Measurements from ENCODE around the gene NWD2. TPM values are rescaled to one million over a fixed set of nuclear protein-coding genes. Genes with fewer than 3 reads are reported as not detected.

Gene NWD2
- total RNA-seq, 4 donors from 2014 or later, result 0.16 to 2.1 (median 0.61) TPM

DNA sequence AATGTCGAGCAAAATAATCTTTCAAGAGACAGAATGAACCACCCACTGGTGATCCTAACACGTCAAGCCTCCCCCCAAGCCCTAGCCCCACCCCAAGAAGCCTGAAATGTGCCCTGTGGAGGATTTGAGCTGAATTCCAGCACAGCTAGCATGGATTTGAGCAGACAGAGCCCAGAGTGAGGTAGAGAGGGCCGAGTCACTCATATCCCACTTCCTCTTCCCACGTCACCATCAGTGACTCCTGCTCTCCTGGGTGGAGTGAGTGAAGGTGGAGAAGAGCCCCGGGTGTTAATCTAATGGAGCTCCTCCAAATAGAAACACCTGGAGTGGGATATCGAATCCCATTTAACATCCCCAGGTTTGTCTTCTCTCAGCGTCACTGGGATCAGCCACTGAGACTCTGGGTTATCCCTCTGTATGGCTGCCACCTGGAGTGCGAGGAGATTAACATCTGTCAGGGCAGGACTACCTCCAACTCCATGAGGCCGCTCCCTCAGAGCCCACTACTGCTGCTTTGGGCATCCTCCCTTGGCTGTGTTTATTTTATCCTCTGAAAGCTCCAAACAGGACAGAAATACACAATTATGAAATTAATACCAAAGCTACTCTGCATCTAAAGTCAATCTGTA lies 136.6 kb downstream of the NWD2 start:
- Histone ChIP-seq H3K9me3 (no peaks in the 10 kb centered on the region), H3K27ac (no peak overlapping the region), H3K27me3 (no peaks in the 10 kb centered on the region), H3K36me3 (no peaks in the 10 kb centered on the region), H3K4me1 (no peaks in the 10 kb centered on the region), H3K4me3 (no peak overlapping the region)
- DNase-seq (ENCODE audit: low spot score in 2 of 2), result no peak
- WGBS, result 52% methylated on average over 9 of the region's 9 CpGs
- no peak for TF ChIP-seq EP300 (IDR thresholded peaks at IDR 0.05)
- TF ChIP-seq POLR2A (IDR thresholded peaks at IDR 0.05), result no peak
- TF ChIP-seq, protein P1, sequence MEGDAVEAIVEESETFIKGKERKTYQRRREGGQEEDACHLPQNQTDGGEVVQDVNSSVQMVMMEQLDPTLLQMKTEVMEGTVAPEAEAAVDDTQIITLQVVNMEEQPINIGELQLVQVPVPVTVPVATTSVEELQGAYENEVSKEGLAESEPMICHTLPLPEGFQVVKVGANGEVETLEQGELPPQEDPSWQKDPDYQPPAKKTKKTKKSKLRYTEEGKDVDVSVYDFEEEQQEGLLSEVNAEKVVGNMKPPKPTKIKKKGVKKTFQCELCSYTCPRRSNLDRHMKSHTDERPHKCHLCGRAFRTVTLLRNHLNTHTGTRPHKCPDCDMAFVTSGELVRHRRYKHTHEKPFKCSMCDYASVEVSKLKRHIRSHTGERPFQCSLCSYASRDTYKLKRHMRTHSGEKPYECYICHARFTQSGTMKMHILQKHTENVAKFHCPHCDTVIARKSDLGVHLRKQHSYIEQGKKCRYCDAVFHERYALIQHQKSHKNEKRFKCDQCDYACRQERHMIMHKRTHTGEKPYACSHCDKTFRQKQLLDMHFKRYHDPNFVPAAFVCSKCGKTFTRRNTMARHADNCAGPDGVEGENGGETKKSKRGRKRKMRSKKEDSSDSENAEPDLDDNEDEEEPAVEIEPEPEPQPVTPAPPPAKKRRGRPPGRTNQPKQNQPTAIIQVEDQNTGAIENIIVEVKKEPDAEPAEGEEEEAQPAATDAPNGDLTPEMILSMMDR (IDR thresholded peaks at IDR 0.05), result no peak
- TF ChIP-seq POLR2AphosphoS5 (IDR thresholded peaks at IDR 0.05), result no peak

DNA sequence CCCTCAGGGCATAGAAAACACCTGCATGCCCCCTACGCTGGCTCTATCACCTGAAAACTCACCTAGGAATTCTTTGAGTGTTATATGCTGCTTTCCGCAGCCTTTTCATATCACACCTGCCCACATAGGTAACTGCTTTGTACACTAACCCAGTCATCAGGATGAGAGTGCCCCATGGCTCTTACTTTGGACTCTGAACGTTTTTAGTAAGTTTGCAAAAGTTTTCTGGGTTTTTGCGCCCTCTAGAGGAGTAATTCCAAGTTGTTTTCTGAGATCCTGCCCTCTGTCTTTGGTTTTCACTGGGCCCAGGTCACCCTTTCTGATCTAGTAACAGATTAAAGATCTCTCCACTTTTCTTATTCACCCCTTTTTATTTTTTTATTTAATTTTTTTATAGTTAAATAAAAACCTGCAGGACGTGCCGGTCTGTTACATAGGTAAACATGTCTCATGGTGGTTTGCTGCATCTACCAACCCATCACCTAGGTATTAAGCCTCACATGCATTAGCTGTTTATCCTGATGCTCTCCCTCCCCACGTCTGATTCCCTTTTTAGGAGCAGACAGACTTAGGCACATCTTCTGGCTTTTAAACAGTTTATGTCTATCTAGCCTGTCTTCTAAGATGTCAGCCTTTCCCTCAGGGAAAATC lies 139.2 kb downstream of the NWD2 start:
- H3K4me3 ChIP-seq, result no peak overlapping the region
- H3K9me3 ChIP-seq, result no peaks in the 10 kb centered on the region
- no peaks in the 10 kb centered on the region for H3K27me3 ChIP-seq
- WGBS, result 26% methylated on average over 7 of the region's 7 CpGs
- no peak overlapping the region for H3K27ac ChIP-seq
- no peaks in the 10 kb centered on the region for H3K4me1 ChIP-seq
- H3K36me3 ChIP-seq, result no peaks in the 10 kb centered on the region
- no peak for TF ChIP-seq POLR2A (IDR thresholded peaks at IDR 0.05)
- TF ChIP-seq, protein P1 (IDR thresholded peaks at IDR 0.05), result peak in 1 of 2 donors; percentile 47
- DNase-seq (ENCODE audit: low spot score in 2 of 2), result no peak

DNA sequence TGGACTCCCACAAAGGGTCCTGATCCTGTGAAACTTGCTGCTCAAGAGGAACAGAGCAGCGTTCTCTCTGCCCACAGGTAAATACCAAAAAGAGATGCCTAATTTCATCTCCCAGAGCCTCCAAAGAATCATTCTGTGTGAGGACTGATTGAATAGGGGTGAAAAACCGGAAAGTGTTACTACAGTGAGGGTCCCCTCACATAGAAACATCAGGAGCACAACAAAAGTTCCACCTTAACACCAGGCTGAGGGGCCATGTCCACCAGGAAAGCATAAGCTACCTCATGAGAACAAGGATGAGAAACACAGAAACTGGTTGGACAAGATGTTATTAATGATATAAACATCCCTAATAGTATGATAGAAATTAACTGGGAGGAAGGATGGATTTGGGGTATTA lies 140.9 kb downstream of the NWD2 start:
- H3K4me1 ChIP-seq, result no peaks in the 10 kb centered on the region
- 80% methylated on average over 2 of the region's 2 CpGs for WGBS

DNA sequence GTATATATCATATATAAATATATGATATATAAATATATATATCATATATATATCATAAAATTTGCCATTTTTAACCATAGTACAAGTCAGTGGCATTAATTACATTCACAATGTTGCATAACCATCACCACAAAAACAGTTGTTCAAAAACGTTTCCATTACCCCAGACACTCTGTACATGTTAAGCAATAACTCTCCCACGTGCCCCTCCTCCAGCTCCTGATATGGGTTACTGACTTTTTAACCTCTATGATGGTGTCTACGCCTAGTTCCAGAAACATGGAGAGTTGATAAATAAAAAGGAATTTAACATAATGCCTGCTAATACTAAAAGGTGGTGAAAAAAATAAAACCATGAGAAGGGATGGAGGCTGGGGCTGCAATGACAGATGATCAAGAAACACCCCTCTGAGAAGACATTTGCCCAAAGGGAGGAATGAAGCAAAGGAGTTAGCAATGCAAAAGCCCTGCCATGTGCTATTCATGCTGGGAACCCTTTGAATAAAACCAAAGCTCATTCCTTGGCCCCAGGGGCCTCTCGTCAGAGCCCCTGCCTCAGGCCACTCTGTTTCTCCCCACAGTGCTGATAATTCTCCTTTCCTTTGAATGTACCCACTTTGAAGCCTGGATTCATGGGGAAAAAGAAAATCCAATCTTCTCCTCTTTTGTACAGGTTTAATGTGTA lies 144.3 kb downstream of the NWD2 start:
- Histone ChIP-seq H3K27ac (no peak overlapping the region), H3K9me3 (no peaks in the 10 kb centered on the region), H3K27me3 (no peaks in the 10 kb centered on the region), H3K4me3 (no peak overlapping the region), H3K4me1 (peaks cover 7% of the 10 kb centered on the region), H3K36me3 (no peaks in the 10 kb centered on the region)
- TF ChIP-seq EP300 (IDR thresholded peaks at IDR 0.05), result no peak
- no peak for TF ChIP-seq POLR2A (IDR thresholded peaks at IDR 0.05)
- TF ChIP-seq, protein P1 (IDR thresholded peaks at IDR 0.05), result no peak
- no peak for TF ChIP-seq POLR2AphosphoS5 (IDR thresholded peaks at IDR 0.05)
- DNase-seq (ENCODE audit: low spot score in 2 of 2), result no peak
- WGBS, result 50% methylated on average over 4 of the region's 4 CpGs

More for the DNA sequence above, 140.9 kb downstream of the NWD2 start:
- TF ChIP-seq POLR2A (IDR thresholded peaks at IDR 0.05), result no peak
- TF ChIP-seq POLR2AphosphoS5 (IDR thresholded peaks at IDR 0.05), result no peak
- TF ChIP-seq, protein P1 (IDR thresholded peaks at IDR 0.05), result no peak
- TF ChIP-seq EP300 (IDR thresholded peaks at IDR 0.05), result no peak
- Histone ChIP-seq H3K4me3 (no peak overlapping the region), H3K9me3 (no peaks in the 10 kb centered on the region), H3K27ac (no peak overlapping the region), H3K36me3 (no peaks in the 10 kb centered on the region), H3K27me3 (no peaks in the 10 kb centered on the region)
- no peak for DNase-seq (ENCODE audit: low spot score in 2 of 2)

DNA sequence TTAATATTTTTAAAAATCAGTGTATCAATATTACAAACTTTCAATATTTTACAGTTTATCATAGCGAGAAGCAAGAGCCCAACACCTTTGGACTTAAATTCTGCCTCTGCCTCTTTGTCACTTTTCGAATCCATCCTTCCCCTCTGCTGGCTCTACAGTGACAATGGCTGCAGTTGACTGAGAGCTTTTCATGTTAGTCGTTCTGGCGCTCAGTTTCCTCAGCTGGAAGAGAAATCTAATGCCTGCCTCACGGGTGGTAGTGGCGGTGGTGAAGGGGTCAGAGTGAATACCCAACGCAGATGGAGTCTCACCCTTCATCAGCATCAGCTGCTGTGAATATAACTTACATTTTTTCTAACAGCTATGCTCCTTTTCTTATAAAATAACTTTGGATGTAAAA lies 144.8 kb downstream of the NWD2 start:
- 70% methylated on average over 7 of the region's 7 CpGs for WGBS
- H3K36me3 ChIP-seq, result no peaks in the 10 kb centered on the region
- TF ChIP-seq POLR2A (IDR thresholded peaks at IDR 0.05), result no peak
- no peak for TF ChIP-seq EP300 (IDR thresholded peaks at IDR 0.05)
- TF ChIP-seq, protein P1 (IDR thresholded peaks at IDR 0.05), result no peak
- TF ChIP-seq POLR2AphosphoS5 (IDR thresholded peaks at IDR 0.05), result no peak
- no peak overlapping the region for H3K27ac ChIP-seq
- no peak for DNase-seq (ENCODE audit: low spot score in 2 of 2)
- H3K4me3 ChIP-seq, result no peak overlapping the region
- no peaks in the 10 kb centered on the region for H3K9me3 ChIP-seq
- peaks cover 7% of the 10 kb centered on the region for H3K4me1 ChIP-seq
- no peaks in the 10 kb centered on the region for H3K27me3 ChIP-seq
